Mammary epithelial cell (primary cell): Measurements from ENCODE around the gene EMILIN2.
"Not testable (repeated sequence)": the region's sequence is repeated elsewhere in the genome, so short reads cannot be mapped to it uniquely, and the experiment has no call there.

Experiments used
- EZH2 ChIP-seq: IDR thresholded peaks from 2 replicates; pipeline ENCODE4 v1.6.1; 2012; ENCODE audit warnings: low read length, inconsistent platforms, borderline replicate concordance
- TF ChIP-seq, protein P1 (sequence below), 2 donors: IDR thresholded peaks in 1 of 2; conservative IDR thresholded peaks in 1 of 2; 2 replicates each; pipeline ENCODE4 v1.5.1; 2011 to 2012; ENCODE audit warnings: inconsistent platforms in 2 of 2, low read length in 2 of 2, mild to moderate bottlenecking in 2 of 2, control low read depth in 1 of 2, low read depth in 1 of 2; ENCODE audit not compliant: insufficient read depth in 1 of 2; ENCODE audit errors: extremely low read depth in 1 of 2

DNA sequence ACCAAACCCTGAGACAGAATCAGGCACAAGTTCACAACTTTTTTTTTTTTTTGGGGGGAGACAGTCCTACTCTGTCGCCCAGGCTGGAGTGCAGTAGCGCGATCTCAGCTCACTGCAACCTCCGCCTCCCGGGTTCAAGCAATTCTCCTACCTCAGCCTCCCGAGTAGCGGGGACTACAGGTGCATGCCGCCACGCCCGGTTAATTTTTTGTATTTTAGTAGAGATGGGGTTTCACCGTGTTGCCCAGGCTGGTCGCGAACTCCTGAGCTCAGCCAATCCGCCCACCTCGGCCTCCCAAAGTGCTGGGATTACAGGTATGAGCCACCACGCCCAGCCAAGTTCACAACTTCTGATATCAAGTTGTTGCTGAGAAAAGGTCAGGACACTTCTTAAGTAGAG lies 68.7 kb downstream of the EMILIN2 start:
- TF ChIP-seq, protein P1, sequence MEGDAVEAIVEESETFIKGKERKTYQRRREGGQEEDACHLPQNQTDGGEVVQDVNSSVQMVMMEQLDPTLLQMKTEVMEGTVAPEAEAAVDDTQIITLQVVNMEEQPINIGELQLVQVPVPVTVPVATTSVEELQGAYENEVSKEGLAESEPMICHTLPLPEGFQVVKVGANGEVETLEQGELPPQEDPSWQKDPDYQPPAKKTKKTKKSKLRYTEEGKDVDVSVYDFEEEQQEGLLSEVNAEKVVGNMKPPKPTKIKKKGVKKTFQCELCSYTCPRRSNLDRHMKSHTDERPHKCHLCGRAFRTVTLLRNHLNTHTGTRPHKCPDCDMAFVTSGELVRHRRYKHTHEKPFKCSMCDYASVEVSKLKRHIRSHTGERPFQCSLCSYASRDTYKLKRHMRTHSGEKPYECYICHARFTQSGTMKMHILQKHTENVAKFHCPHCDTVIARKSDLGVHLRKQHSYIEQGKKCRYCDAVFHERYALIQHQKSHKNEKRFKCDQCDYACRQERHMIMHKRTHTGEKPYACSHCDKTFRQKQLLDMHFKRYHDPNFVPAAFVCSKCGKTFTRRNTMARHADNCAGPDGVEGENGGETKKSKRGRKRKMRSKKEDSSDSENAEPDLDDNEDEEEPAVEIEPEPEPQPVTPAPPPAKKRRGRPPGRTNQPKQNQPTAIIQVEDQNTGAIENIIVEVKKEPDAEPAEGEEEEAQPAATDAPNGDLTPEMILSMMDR (conservative IDR thresholded peaks at IDR 0.05 in 1 of 2, IDR thresholded peaks at IDR 0.05 in 1 of 2; ENCODE audit: extremely low read depth in 1 of 2, insufficient read depth in 1 of 2, low read depth in 1 of 2, low read length in 2 of 2): not testable (repeated sequence)
- not testable (repeated sequence) for TF ChIP-seq EZH2
